ENCODE data around the gene POR. TPM values are rescaled to one million over a fixed set of nuclear protein-coding genes. Genes with fewer than 3 reads are reported as not detected.
A peak's percentile ranks its signal among the peaks of the same experiment; 100 is the strongest.

The POR gene
- total and polyA plus RNA-seq, 2 of the 13 experiments (the other 11 are each of a cell fraction or from before 2014, with no cell fraction given) = 145 to 266 TPM

GRCh38 chr7:75896803-75897327 lies 18.1 kb upstream of the POR start (continued):
- TF ChIP-seq, protein P1, sequence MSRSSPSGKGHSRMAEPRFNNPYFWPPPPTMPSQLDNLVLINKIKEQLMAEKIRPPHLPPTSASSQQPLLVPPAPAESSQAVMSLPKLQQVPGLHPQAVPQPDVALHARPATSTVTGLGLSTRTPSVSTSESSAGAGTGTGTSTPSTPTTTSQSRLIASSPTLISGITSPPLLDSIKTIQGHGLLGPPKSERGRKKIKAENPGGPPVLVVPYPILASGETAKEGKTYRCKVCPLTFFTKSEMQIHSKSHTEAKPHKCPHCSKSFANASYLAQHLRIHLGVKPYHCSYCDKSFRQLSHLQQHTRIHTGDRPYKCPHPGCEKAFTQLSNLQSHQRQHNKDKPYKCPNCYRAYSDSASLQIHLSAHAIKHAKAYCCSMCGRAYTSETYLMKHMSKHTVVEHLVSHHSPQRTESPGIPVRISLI (CRISPR knock-in tag; IDR thresholded peaks at IDR 0.05; ENCODE audit: borderline replicate concordance) = no peak
- TF ChIP-seq, protein P2, sequence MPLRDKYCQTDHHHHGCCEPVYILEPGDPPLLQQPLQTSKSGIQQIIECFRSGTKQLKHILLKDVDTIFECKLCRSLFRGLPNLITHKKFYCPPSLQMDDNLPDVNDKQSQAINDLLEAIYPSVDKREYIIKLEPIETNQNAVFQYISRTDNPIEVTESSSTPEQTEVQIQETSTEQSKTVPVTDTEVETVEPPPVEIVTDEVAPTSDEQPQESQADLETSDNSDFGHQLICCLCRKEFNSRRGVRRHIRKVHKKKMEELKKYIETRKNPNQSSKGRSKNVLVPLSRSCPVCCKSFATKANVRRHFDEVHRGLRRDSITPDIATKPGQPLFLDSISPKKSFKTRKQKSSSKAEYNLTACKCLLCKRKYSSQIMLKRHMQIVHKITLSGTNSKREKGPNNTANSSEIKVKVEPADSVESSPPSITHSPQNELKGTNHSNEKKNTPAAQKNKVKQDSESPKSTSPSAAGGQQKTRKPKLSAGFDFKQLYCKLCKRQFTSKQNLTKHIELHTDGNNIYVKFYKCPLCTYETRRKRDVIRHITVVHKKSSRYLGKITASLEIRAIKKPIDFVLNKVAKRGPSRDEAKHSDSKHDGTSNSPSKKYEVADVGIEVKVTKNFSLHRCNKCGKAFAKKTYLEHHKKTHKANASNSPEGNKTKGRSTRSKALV (CRISPR knock-in tag; IDR thresholded peaks at IDR 0.05) = no peak
- TF ChIP-seq KDM2A (CRISPR knock-in tag; IDR thresholded peaks at IDR 0.05; ENCODE audit: borderline replicate concordance, low read depth) (0 out of 2 replicates have a peak, but pooled peaks have one; percentile 14), TRIM24 (CRISPR knock-in tag; IDR thresholded peaks at IDR 0.05) (no peak), RXRA (CRISPR knock-in tag; IDR thresholded peaks at IDR 0.05) (peak; percentile 49; the same call in 1 of the 2 replicates), ZNF589 (CRISPR knock-in tag; conservative IDR thresholded peaks at IDR 0.05) (no peak), FIP1L1 (IDR thresholded peaks at IDR 0.05; ENCODE audit: borderline replicate concordance, insufficient read depth, low read depth, low read length) (no peak), ZBTB38 (CRISPR knock-in tag; IDR thresholded peaks at IDR 0.05) (peak; percentile 59; the same call in 1 of the 2 replicates), ZNF317 (CRISPR knock-in tag; IDR thresholded peaks at IDR 0.05) (0 out of 2 replicates have a peak, but pooled peaks have one; percentile 26), ZSCAN25 (CRISPR knock-in tag; IDR thresholded peaks at IDR 0.05) (peak; percentile 94), SRF (IDR thresholded peaks at IDR 0.05; ENCODE audit: low read depth, low read length) (no peak), ZNF75D (CRISPR knock-in tag; IDR thresholded peaks at IDR 0.05; ENCODE audit: borderline replicate concordance) (no peak), ATF7 (IDR thresholded peaks at IDR 0.05) (no peak), ATF7 (CRISPR knock-in tag; IDR thresholded peaks at IDR 0.05) (no peak), ERF (CRISPR knock-in tag; IDR thresholded peaks at IDR 0.05) (peak; percentile 50; the same call in 1 of the 2 replicates), ARID3A (IDR thresholded peaks at IDR 0.05; ENCODE audit: low read depth, low read length) (no peak), NCOR1 (IDR thresholded peaks at IDR 0.05; ENCODE audit: borderline replicate concordance, low read length) (peak; percentile 23; the same call in 1 of the 2 replicates)
- TF ChIP-seq, protein P3, sequence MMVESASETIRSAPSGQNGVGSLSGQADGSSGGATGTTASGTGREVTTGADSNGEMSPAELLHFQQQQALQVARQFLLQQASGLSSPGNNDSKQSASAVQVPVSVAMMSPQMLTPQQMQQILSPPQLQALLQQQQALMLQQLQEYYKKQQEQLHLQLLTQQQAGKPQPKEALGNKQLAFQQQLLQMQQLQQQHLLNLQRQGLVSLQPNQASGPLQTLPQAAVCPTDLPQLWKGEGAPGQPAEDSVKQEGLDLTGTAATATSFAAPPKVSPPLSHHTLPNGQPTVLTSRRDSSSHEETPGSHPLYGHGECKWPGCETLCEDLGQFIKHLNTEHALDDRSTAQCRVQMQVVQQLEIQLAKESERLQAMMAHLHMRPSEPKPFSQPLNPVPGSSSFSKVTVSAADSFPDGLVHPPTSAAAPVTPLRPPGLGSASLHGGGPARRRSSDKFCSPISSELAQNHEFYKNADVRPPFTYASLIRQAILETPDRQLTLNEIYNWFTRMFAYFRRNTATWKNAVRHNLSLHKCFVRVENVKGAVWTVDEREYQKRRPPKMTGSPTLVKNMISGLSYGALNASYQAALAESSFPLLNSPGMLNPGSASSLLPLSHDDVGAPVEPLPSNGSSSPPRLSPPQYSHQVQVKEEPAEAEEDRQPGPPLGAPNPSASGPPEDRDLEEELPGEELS (CRISPR knock-in tag; IDR thresholded peaks at IDR 0.05) = no peak
- TF ChIP-seq, protein P4, sequence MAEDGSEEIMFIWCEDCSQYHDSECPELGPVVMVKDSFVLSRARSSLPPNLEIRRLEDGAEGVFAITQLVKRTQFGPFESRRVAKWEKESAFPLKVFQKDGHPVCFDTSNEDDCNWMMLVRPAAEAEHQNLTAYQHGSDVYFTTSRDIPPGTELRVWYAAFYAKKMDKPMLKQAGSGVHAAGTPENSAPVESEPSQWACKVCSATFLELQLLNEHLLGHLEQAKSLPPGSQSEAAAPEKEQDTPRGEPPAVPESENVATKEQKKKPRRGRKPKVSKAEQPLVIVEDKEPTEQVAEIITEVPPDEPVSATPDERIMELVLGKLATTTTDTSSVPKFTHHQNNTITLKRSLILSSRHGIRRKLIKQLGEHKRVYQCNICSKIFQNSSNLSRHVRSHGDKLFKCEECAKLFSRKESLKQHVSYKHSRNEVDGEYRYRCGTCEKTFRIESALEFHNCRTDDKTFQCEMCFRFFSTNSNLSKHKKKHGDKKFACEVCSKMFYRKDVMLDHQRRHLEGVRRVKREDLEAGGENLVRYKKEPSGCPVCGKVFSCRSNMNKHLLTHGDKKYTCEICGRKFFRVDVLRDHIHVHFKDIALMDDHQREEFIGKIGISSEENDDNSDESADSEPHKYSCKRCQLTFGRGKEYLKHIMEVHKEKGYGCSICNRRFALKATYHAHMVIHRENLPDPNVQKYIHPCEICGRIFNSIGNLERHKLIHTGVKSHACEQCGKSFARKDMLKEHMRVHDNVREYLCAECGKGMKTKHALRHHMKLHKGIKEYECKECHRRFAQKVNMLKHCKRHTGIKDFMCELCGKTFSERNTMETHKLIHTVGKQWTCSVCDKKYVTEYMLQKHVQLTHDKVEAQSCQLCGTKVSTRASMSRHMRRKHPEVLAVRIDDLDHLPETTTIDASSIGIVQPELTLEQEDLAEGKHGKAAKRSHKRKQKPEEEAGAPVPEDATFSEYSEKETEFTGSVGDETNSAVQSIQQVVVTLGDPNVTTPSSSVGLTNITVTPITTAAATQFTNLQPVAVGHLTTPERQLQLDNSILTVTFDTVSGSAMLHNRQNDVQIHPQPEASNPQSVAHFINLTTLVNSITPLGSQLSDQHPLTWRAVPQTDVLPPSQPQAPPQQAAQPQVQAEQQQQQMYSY (CRISPR knock-in tag; IDR thresholded peaks at IDR 0.05) = no peak
